Parathyroid adenoma (tissue), 2 donors: ENCODE data around the gene FAM168B.
"Not testable (repeated sequence)": the region's sequence is repeated elsewhere in the genome, so short reads cannot be mapped to it uniquely, and the experiment has no call there.

Source experiments
- H2AFZ ChIP-seq: fragments of 300-600 bp; sonication (generic); one replicate; pipeline ENCODE4 v1.7.0; 2017; ENCODE audit warnings: antibody characterized with exemption, mild to moderate bottlenecking
- H3K27ac ChIP-seq: fragments of 300-600 bp; sonication (generic); one replicate; pipeline ENCODE4 v1.7.0; 2017
- H3K27me3 ChIP-seq: fragments of 300-600 bp; sonication (generic); one replicate; pipeline ENCODE4 v1.7.0; 2017; ENCODE audit warnings: low read length; ENCODE audit not compliant: control insufficient read depth, insufficient read depth
- H3K36me3 ChIP-seq: fragments of 300-600 bp; sonication (generic); one replicate; pipeline ENCODE4 v1.7.0; 2017; ENCODE audit warnings: low read length; ENCODE audit not compliant: control insufficient read depth, insufficient read depth
- H3K4me1 ChIP-seq: fragments of 300-600 bp; sonication (generic); one replicate; pipeline ENCODE4 v1.7.0; 2017; ENCODE audit warnings: control low read depth
- H3K4me2 ChIP-seq: fragments of 300-600 bp; sonication (generic); one replicate; pipeline ENCODE4 v1.7.0; 2017; ENCODE audit warnings: low read length
- H3K4me3 ChIP-seq: fragments of 300-600 bp; sonication (generic); one replicate; pipeline ENCODE4 v1.7.0; 2017; ENCODE audit warnings: low read depth, low read length
- H3K79me2 ChIP-seq: fragments of 300-600 bp; sonication (generic); one replicate; pipeline ENCODE4 v1.7.0; 2017; ENCODE audit warnings: control low read depth
- H3K9ac ChIP-seq: fragments of 300-600 bp; sonication (generic); one replicate; pipeline ENCODE4 v1.7.0; 2017; ENCODE audit warnings: mild to moderate bottlenecking
- H3K9me3 ChIP-seq: fragments of 300-600 bp; sonication (generic); one replicate; pipeline ENCODE4 v1.7.0; 2017; ENCODE audit warnings: low read length; ENCODE audit not compliant: control insufficient read depth
- CTCF ChIP-seq: fragments of 300-600 bp; sonication (generic); IDR thresholded peaks from one replicate; pipeline ENCODE4 v1.7.0; 2017; ENCODE audit warnings: antibody characterized with exemption, mild to moderate bottlenecking
- donor health status: primary hyperparathyroidism.

The FAM168B gene

GRCh38 chr2:131122496-131122895 is 29.2 kb upstream of the FAM168B start:
- Histone ChIP-seq H3K4me2 (no peak overlapping the region), H2AFZ (no peak overlapping the region), H3K27ac (no peak overlapping the region), H3K27me3 (no peaks in the 10 kb centered on the region), H3K9ac (no peak overlapping the region), H3K79me2 (peaks cover 23% of the 10 kb centered on the region), H3K4me1 (no peaks in the 10 kb centered on the region), H3K4me3 (no peak overlapping the region), H3K36me3 (no peaks in the 10 kb centered on the region), H3K9me3 (no peaks in the 10 kb centered on the region)
- no peak for TF ChIP-seq CTCF

DNA sequence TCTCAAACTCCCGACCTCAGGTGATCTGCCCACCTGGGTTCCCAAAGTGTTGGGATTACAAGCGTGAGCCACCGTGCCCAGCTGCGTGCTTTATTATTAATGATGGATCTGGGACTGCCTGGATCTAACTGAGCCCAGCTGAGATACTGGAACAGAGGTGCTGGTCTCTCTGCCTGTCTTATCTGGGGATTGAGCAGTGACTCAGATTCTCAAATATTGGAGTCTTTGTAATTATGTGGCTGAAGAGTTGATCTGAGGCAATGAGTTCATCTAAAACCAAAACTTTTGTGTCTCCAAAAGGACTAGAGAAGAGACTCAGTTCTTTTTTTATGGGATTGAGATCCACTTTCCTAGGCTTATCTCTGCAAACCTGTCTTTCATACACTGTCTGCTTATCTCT is 28.2 kb upstream of the FAM168B start:
- no peak overlapping the region for H3K4me2 ChIP-seq
- no peaks in the 10 kb centered on the region for H3K27me3 ChIP-seq
- no peak overlapping the region for H3K27ac ChIP-seq
- H3K9me3 ChIP-seq: no peaks in the 10 kb centered on the region
- H3K79me2 ChIP-seq: peaks cover 31% of the 10 kb centered on the region
- no peak overlapping the region for H2AFZ ChIP-seq
- H3K4me3 ChIP-seq: no peak overlapping the region
- peaks cover 4% of the 10 kb centered on the region for H3K4me1 ChIP-seq
- H3K9ac ChIP-seq: no peak overlapping the region
- H3K36me3 ChIP-seq: no peaks in the 10 kb centered on the region
- TF ChIP-seq CTCF: no peak

- no peak for TF ChIP-seq CTCF
- no peaks in the 10 kb centered on the region for H3K36me3 ChIP-seq
- peaks cover 8% of the 10 kb centered on the region for H3K4me1 ChIP-seq
- peaks cover 34% of the 10 kb centered on the region for H3K79me2 ChIP-seq
- no peaks in the 10 kb centered on the region for H3K9me3 ChIP-seq
- peak overlapping the region; percentile 6 for H3K4me2 ChIP-seq
- H2AFZ ChIP-seq: no peak overlapping the region
- no peak overlapping the region for H3K4me3 ChIP-seq
- no peak overlapping the region for H3K27ac ChIP-seq
- H3K27me3 ChIP-seq: no peaks in the 10 kb centered on the region
- no peak overlapping the region for H3K9ac ChIP-seq
These were observed 27.6 kb upstream of the FAM168B start for GRCh38 chr2:131120815-131121317.

DNA sequence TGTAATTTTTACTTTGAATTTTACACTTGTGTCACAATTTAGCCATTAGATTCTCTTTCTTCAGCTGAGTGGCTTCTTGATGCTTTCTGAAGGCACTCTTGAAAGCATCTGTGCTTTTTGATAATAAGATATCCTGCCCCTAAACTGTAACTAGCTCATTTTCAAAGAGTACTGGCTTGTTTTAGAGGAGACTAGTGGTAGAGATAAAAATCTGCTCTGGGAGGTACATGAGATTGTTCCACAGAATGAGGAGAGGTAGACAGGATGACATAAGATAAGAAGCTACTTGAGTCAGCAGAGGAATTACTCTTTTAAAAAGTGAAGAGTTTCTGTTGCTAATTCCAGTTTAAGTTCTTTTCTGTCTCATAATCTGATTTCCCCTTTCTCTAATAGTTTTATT is 22.5 kb upstream of the FAM168B start:
- peaks cover 58% of the 10 kb centered on the region for H3K79me2 ChIP-seq
- H2AFZ ChIP-seq: no peak overlapping the region
- peak overlapping the region; percentile 1 for H3K27ac ChIP-seq
- H3K4me1 ChIP-seq: peaks cover 15% of the 10 kb centered on the region
- no peaks in the 10 kb centered on the region for H3K36me3 ChIP-seq
- no peaks in the 10 kb centered on the region for H3K27me3 ChIP-seq
- H3K9ac ChIP-seq: no peak overlapping the region
- no peak for TF ChIP-seq CTCF
- H3K9me3 ChIP-seq: no peaks in the 10 kb centered on the region
- H3K4me2 ChIP-seq: peak overlapping the region; percentile 41
- peak overlapping the region; percentile 8 for H3K4me3 ChIP-seq

- H3K4me3 ChIP-seq, H2AFZ ChIP-seq, H3K27ac ChIP-seq, H3K9me3 ChIP-seq, H3K27me3 ChIP-seq, H3K4me2 ChIP-seq, H3K36me3 ChIP-seq, H3K9ac ChIP-seq: not testable (repeated sequence)
- peaks cover 15% of the 10 kb centered on the region for H3K4me1 ChIP-seq
- H3K79me2 ChIP-seq: peaks cover 63% of the 10 kb centered on the region
These were observed 21.7 kb upstream of the FAM168B start for GRCh38 chr2:131114950-131115349.
